Hindlimb muscle (tissue), 1 donor: ENCODE results near the gene ARMH3. TPM values are rescaled to one million over a fixed set of nuclear protein-coding genes. Genes with fewer than 3 reads are reported as not detected.
A peak's percentile ranks its signal among the peaks of the same experiment; 100 is the strongest.
"Not testable (repeated sequence)": the region's sequence is repeated elsewhere in the genome, so short reads cannot be mapped to it uniquely, and the experiment has no call there.

Experiments
- DNase-seq: peaks from one replicate; pipeline ENCODE4 v3.0.0-alpha.2; 2013
- polyA plus RNA-seq: library from polyadenylated mRNA; unstranded; fragments of 120-200 nt; gene quantifications from one replicate; pipeline ENCODE4 v1.2.1, GENCODE V29; 2013; ENCODE audit not compliant: insufficient read length

ARMH3 gene
- polyA plus RNA-seq, 1 donor, result 15.2 TPM

DNA sequence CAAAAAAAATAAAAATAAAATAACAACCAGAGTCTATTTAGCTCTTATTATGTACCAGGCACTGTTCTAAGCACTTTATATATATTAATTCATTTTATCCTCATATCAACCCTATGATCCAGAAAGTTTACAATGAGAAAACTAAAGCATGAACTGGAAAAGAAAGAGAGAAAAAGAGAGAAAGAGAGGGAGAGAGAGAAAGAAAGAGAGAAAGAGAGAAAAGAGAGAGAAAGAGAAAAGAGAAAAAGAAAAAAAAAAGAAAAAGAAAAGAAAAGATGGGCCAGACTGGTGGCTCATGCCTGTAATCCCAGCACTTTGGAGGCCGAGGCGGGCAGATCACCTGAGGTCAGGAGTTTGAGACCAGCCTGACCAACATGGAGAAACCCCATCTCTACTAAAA lies 9.9 kb downstream of the ARMH3 start:
- DNase-seq, result no peak

DNA sequence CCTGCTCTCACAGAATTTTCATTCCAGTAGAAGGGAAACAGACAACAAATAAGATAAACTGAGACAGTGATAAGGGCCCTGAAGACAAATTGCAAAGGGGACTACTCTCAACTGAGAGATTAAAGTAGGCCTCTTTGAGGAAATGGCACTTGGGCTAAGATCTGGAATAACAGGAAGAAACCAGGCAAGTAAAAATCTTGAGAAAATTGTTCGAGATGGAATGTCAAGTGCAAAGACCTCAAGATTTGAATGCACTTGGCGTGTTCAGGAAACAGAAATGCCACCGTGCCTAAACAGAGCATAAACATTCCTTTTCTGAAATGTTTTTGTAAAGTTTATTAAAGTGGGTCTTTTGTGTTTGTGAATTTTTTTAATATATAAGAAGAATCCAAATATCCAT lies 10.7 kb downstream of the ARMH3 start:
- DNase-seq, result no peak

DNA sequence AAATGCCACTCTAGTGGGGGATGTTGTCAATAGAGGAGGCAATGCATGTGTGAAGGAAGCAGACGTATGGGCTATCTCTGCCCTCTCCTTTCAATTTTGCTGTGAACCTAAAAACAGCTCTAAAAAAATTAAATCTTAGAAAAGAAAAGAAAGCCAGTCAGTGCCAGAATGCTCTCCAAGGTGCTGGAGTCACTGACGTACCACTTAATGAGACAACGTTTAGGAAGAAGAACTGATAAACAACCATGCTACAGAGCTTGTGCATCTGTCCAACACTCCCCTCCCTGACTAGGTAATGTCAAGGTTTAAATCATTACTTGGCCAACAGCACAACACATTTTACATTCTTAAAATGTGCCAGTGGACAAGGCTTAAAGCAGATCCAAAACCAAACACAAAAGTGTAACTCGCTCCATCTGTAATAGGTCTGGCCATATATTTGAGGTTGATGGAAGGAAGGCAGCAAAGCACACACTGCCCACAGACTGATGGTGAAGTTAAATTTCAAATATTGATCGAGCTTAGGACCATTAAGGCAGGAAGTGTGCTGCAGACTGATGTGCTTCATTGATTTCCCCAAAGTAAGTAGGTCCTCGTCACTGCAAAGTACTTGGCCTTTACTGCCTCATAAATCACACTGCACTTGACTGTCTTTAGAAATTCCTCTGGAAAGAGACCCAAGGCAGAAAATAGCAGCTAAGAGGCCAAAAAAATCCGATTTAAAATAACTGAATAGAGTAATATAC lies 15.5 kb downstream of the ARMH3 start:
- no peak for DNase-seq

DNA sequence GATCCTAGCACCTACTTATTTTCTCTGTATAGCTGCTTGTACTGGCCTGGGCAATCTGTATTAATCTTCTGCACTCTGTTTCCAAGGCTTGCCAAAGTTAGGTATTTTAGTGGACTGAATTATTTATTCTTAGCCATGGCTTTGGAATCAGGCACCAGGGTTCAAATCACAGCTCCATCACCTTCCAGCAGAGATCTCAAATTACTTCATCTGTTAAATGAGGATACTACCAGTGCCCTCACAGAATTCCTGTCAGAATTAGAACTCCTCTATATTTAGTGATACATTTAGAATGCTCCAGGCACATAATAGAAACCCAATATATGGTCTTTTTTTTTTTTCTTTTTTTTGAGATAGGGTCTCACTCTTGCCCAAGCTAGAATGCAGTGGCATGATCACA lies 17.6 kb downstream of the ARMH3 start:
- no peak for DNase-seq

DNA sequence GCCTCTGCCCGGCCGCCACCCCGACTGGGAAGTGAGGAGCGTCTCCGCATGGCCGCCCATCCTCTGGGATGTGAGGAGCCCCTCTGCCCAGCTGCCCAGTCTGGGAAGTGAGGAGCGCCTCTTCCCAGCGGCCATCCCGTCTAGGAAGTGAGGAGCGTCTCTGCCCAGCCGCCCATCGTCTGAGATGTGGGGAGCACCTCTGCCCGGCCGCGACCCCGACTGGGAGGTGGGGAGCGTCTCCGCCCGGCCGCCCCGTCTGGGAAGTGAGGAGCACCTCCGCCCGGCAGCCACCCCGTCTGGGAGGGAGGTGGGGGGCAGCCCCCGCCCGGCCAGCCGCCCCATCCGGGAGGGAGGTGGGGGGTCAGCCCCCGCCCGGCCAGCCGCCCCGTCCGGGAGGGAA lies 20.2 kb downstream of the ARMH3 start:
- DNase-seq, result not testable (repeated sequence)

DNA sequence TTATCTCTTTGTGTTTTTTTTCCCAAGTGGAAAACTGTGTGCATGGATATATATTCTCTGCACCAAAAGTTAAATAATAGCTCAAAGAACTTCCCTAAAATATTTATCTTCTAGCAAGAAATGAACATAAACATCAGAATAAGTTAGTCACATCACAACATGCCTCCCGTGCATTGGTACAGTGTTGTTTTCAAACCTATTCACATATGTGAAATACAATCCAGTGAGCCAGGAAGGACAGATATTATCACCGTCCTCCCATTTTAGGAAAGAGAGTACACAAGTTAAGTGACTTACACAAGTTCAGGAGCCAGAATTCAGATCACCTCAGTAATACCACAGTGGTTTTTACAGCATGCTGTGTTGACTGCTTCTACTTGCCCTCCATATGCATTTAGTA lies 22.2 kb downstream of the ARMH3 start:
- DNase-seq, result no peak

DNA sequence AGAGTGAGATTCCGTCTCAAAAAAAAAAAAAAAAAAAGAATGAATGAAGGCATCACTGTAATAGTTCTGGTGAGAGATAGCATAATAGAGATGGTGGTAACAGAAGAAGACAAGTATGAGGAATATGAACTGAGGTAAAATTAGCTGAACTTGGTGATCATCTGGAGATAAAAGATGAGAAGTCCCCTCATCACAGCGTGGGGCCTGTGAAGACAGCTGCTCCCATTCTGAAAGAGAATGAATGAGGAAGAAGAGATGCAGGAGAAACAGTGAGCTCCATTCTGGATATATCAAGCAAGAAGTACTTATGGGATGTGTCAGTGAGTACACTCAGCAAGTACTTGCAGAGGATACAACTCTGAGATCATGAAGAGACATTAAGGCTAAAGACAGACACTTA lies 28.7 kb downstream of the ARMH3 start:
- DNase-seq, result no peak

DNA sequence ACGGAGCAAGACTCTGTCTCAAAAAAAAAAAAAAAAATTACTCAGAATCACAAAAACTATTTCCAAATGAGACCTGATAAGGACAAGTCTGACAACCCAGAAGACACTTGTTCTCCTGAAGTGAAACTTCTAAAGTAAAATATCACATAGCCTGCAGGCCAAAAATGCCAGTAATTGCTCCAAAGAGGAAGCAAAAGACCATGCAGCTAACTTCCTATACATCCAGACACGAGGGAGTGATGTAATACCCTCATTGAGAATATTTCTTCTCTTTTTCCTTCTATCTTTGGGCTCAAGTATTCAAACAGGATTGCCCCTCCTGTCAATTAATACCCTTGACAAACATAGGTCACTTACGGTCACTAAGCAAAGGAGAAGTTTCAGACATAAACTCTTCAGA lies 31.2 kb downstream of the ARMH3 start:
- no peak for DNase-seq

DNA sequence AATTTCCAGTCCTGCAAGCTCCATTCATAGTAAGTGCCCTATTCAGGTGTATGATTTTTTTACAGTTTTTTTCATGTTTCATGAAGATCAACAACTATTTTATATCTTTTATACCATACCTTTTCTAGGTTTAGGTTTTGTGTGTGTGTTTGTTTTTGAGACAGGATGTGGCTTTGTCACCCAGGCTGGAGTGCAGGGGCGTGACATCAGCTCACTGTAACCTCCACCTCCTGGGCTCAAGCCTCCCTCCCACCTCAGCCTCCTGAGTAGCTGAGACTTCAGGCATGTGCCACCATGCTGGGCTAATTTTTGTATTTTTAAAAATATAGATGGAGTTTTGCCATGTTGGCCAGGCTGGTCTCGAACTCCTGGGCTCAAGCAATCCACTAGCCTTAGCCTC lies 35.0 kb downstream of the ARMH3 start:
- no peak for DNase-seq

DNA sequence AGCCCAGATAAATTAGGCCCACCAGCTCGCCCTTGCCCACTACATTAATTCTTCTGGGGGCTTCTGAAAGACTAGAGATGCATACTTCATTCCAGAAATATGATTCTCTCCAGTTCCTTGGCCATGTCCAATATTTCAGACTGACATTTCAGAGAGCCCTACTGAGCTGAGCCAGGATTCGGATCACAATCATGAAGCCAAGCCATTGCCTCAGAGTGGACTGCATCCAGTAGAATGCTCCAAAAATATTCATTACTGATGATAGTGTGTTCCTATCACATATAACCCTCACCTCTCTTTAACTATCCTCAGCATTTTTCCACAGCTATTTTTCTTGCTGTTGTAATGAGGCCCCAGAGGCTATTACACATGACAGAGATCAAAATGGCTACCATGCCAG lies 38.7 kb downstream of the ARMH3 start:
- no peak for DNase-seq

DNA sequence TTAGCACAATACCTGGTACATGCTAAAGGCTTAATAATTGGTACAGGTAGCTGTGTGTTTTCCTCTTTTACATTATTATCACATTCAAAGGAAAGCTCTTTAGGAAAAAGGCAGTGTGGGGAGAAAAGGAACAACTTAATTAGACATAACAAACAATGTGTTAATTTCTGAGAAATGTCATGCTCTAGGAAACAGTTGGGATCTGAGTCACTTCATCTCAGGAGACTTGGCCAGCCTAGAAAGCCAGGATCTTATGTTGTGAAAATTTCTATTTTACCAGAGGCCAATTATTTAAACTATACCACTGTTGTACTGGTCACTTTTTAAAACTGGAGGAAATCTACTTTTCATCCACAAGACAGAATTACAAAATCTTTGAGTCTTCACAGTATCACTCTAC lies 39.6 kb downstream of the ARMH3 start:
- no peak for DNase-seq

DNA sequence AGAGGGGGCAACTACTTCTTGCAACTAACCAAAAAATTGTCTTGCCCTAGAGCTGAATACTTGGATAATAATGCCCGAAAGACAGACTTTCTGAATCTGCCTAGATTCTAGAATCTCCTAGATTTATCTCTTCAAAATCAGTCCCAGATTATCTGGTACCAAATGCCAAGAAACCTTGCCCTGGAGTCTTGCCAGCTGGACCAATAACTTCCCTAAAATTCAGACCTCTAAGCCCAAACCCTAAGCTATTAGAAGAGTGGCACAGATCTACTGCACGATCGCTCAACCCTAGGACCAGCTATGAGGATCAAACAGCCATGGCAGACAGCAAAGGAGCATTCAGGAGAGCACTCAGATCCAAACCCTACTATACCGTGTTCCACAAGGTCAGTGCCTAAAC lies 45.0 kb downstream of the ARMH3 start:
- DNase-seq, result no peak

DNA sequence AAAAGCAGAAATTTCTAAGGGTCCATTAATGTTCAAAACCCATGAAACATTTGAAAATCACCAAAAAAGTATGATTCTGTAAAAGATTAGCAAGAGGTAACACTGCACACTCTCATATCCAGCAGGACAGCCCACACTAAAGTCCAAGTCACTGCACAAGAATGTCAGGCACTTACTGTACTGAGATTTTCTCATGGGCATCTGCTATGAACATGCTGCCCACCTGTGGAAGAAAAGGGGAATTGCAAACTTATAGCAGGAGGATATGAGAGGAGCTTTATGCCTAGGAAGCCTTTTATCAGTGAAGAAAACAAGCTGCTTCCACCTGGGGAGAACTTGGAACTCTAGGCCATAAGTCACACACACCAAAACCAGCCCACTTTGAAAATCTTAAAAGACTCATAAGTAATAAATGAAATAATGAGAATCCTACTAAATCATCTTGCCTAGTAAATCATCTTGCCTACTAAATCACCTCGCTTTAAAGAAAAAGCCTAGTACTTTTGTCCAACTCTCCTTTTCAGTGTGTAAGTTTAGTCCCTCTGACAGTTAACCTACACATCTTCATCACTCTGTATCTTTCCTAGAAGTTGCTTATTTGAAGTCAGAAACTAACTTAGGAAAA lies 46.1 kb downstream of the ARMH3 start:
- peak; percentile 63 for DNase-seq

DNA sequence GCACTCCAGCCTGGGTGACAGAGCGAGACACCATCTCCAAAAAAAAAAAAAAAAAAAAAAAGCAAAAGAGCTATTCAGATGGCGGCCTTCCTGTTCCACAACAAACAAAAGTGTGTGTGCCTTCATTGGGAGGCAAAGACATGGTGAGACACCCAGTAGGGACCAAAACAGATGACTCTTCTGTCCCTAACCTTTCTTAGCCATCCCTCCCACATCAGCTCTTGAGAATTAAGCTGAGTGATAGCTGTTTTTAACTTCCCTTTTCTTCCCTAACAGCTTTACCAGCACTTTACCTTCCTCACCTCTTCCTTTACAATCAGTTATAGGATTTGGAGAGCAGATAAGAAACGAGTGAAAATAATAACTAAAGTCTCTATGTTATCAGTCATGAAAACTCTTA lies 48.2 kb downstream of the ARMH3 start:
- no peak for DNase-seq

DNA sequence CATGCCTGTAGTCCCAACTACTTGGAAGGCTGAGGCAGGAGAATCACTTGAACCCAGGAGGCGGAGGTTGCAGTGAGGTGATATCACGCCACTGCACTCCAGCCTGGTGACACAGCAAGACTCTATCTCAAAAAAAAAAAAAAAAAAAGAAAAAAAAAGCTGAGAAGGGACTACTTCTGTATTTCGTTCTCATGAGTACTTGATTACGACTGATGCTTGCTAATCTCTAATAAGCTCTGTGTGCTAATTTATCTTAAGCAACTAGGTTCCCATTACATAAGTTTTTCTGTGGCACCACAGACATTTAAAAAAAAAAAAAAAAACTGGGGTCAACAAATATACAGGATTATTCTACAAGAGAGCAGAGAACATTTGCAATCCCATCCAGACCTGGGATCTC lies 48.9 kb downstream of the ARMH3 start:
- not testable (repeated sequence) for DNase-seq

DNA sequence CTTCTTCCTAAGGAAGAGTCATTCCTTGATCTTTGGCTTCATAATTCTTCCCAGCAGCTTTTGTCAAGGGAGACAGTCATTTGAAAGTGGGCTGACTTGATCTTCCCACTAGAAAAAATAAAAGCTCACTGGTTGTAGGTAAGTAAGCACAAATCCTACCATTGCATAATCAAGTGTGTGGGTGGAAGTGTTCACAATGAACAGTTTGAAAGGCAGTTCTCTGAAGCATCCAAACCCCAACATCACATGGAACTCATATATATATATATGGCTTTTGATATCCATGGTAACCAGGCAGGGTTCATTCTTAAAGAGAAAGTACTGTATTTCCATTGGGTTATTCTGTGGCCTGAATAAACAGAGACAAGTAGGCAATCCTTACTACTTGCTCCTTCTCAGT lies 51.6 kb downstream of the ARMH3 start:
- DNase-seq, result no peak

DNA sequence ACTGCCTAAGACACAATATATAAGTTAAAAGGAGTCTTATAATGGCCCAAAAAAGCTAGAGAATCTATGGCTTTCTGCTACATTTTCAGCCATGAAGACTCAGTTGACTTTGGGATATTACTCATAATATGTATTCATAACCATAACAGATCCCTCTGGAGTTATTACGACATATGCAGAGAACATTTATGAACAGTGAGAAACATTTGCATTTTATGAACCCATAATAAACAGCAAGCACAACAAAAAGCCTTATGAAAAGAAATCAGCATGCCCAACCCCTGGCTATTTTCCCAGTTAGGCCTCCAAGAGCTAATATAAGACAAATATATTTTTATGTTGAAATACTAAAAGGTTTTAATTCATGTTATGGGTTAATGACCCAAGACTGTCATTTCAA lies 52.4 kb downstream of the ARMH3 start:
- DNase-seq, result no peak

DNA sequence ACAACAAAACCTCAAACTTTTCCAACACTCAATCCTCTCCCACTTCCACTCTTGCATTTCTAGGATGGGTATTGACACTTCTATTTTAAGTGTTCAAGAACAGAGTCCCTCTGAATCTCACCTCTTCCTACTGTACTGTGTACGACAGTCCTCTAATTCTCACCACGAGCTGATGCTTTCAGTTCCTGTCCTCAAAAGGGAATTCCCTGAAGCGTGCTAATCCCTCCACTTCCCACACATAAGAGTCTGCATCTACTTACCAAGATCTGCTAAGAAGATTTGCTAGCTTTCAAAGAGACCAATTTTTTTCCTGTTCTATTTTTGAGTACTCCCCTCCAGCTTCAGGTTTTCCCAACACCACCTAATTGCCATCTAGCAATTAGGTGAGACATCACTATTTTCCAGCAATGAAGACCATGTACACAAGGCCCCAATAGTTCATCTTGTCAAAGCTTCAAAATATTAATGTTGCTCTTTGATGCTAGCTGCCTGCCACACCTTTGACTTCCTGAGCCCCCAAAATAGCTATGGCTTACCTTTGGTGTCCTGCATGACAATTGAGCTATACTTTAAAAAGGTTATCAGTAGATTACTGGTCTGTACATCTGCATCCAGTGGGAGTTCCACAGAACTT lies 54.4 kb downstream of the ARMH3 start:
- DNase-seq, result no peak

DNA sequence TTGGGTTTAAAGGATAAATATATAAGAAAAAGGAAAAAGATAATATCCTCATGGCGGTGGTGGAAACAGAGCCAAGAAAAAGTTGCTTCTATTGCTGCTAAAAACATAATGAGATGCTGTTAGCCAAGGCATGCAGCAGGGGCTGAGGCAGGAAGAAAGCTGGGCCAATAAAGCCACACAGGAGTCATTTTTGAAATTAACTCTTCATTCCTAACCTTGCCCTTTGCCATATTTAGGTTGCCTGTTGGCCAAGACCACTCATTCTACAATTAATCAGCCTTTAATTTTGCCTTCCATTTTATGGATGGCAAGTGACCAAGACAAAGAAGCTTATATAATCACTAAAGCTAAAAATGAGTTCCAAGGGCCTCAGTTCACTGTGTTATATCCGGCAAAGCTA lies 58.2 kb downstream of the ARMH3 start:
- no peak for DNase-seq

DNA sequence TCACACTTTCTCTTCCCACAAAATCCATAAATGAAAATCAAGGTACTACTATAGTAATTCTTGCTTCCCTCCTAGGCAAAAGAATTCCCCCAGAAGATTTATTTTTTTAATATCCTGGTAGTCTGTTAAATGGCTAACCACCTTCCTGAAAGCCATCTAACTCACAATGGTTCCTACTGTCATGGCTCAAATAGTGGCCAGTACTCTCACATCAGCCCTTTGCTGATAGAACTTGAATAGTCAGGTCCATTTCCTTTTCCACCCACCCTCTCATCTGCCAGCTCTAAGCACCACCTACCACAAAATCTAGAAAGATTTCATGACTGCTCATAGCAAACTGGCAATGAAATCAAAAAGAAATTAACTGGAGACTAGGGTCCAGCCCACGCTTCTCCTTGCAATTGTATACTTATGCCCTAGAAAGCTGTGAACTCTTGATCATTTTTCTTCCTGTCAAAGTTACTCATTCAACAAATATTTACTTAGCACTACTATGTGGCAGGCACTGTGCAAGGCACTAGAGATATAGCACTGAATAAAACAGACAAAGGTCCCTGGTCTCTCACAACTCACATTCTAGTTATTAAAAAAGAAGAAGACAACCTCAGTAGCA lies 60.4 kb downstream of the ARMH3 start:
- DNase-seq, result no peak

DNA sequence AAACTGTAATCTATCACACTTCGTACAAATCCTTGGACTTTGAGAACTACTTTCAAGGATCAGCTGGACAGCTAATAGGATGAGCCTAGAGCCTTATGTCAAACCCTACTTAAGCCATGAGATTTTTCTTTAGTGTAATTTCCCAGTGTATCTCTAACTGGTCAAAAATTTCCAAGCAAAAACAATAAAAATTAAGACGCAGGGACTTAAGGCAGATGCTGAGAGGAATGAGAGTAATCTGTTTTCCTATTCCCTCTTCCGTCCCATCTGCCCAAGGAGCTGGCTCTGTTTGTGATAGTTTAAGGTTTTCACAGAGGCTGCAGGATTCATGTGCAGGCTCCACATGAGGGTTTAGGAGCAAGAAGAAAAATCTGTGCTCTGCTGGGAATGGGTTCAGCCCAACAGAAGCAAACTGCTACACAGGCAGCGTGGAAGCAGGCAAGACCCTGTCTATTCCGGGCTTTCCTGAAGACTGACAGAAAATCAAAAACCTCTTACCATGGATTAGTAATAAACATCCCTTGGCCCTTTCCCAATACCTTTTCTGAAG lies 62.2 kb downstream of the ARMH3 start:
- DNase-seq, result no peak

DNA sequence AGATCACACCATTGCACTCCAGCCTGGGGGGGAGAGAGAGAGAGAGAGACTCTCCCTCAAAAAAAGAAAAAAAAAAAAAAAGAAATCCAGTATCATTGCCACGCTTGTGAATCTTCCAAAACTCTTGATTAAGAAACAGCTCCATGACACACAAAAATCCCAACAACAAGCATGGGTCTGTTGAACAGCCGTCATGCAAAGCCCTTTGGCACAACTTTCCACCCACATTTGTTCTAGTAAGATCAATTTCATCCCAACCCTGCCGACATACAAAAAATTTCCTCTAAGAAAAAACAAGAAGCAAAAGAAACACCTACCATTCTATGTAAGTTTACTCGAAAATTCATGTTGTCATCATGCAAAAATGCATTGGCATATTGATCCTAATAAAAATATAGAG lies 62.8 kb downstream of the ARMH3 start:
- no peak for DNase-seq

DNA sequence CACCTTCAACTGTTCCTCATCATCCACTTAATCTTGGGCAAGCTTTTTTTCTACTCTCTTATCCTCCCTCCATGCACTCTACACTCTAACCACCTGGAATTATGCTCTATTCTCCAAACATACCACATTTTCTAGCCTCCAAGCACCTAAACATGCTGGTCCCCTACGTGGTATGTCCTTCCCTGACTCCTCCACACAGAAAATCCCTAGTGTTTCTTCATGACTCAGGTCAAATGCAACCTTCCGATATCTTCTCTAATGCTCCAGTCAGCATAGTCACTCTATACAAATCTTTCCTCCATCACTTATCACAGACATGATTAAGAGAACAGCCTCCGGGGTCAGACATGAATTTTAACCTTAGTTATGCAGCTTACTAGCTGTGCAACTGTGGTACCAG lies 68.8 kb downstream of the ARMH3 start:
- no peak for DNase-seq

DNA sequence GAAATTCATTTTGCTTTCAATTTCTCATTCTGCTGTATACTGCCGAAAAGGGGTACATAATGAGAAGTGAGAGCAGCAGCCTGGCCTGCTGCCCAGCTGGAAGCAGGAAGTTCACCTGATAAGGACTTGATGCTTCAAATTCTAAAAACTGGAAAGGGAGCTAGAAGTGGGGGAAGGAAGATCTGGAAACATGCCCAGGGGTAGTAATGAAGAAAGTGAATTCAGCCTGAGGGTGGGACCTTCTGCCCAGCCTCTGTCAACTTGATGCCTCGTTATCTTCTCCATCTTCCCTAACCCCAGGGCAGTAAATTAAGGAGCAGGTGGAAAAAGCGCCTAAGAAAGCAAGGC lies 69.4 kb downstream of the ARMH3 start:
- DNase-seq, result no peak
